GM12864 (cell line): ENCODE results near the gene CASKIN2.

Source experiments
- DNase-seq: peaks from one replicate; pipeline ENCODE4 v3.0.0-alpha.2; 2011; ENCODE audit warnings: low read depth
- H3K4me3 ChIP-seq: 2 replicates; pipeline ENCODE4 v1.5.1; 2011; ENCODE audit warnings: mild to moderate bottlenecking, low read depth, low read length, control low read depth
- TF ChIP-seq, protein P1 (sequence below): IDR thresholded peaks from 2 replicates; pipeline ENCODE4 v1.5.1; 2011; ENCODE audit warnings: low read depth, mild to moderate bottlenecking, moderate library complexity, low read length, control low read depth, inconsistent platforms; ENCODE audit errors: missing control alignments

CASKIN2 gene

GRCh38 chr17:75546181-75546580 lies 30.8 kb upstream of the CASKIN2 start:
- no peak overlapping the region for H3K4me3 ChIP-seq
- TF ChIP-seq, protein P1, sequence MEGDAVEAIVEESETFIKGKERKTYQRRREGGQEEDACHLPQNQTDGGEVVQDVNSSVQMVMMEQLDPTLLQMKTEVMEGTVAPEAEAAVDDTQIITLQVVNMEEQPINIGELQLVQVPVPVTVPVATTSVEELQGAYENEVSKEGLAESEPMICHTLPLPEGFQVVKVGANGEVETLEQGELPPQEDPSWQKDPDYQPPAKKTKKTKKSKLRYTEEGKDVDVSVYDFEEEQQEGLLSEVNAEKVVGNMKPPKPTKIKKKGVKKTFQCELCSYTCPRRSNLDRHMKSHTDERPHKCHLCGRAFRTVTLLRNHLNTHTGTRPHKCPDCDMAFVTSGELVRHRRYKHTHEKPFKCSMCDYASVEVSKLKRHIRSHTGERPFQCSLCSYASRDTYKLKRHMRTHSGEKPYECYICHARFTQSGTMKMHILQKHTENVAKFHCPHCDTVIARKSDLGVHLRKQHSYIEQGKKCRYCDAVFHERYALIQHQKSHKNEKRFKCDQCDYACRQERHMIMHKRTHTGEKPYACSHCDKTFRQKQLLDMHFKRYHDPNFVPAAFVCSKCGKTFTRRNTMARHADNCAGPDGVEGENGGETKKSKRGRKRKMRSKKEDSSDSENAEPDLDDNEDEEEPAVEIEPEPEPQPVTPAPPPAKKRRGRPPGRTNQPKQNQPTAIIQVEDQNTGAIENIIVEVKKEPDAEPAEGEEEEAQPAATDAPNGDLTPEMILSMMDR: no peak
- no peak for DNase-seq

DNA sequence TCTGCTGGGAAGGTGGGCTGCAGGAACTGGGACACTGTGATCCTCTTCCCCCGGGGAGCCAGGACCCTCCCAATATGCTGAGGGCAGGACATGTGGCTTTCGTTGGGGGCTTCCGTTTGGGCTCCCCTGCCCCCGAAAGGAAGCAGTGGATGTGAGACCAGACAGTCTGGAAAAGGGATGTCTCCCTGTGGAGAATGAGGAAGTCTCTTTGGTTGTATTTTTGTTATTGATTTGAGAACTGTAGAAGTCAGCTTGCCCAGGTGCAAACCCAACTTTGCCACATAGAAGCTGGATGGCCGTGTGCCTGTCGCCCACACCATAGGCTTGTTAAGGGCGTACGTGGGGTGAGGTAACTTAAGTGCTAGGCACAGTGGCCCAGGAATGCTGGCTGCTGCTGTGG lies 28.9 kb upstream of the CASKIN2 start:
- no peak for DNase-seq
- no peak overlapping the region for H3K4me3 ChIP-seq
- TF ChIP-seq, protein P1: no peak

DNA sequence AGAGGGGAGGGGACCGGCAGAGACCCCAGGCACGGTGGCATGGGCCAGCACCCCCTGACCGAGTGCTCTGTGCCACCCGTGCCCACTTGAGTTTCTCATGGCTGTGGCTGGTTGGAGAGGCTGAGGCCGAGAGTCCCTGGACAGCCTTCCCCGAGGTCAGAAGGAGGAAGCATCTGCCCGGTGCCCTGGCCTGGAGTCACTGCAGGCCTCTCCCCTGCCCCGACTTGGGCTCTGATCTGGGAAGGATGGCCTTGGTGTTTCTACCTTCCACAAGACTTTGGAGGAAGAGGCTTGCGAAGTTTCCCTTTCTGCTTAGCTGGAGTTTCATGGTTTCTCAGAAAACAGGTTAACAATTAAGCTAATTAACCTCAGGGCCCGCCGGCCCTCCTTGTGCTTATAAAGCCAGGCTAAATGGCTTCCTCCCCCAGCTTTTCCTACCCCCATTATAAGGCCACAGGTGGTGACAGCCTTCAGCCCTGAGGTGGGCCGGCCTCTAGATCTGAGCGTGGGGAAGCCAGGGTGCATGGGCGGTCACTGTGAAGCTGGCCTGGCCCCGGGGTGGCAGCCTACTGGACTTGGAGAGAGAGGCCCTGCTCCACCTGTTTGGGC lies 27.5 kb upstream of the CASKIN2 start:
- DNase-seq: no peak
- no peak overlapping the region for H3K4me3 ChIP-seq
- TF ChIP-seq, protein P1: no peak

DNA sequence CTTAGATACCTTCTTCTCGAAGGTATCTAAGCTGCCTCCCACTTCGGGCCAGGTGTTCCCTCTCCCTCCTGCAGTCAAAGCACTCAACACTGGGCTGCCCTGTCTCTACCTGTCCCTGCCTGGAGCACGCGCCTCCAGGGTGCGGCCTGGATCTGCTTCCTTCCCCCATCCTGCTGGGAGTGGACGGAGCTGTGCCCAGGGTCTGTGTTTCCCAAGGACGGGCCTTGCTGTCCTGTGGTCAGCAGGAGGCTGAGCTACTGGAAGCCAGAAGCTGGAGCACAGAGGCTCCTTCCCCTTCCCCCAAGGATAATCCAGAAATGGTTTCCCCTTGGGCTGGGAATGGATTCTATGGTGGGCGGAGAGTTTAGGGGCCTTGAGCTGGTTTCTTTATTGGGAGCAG lies 26.9 kb upstream of the CASKIN2 start:
- TF ChIP-seq, protein P1: no peak
- H3K4me3 ChIP-seq: no peak overlapping the region
- DNase-seq: no peak

- DNase-seq: no peak
- no peak overlapping the region for H3K4me3 ChIP-seq
- TF ChIP-seq, protein P1: no peak
Observed at GRCh38 chr17:75540923-75541503, 25.7 kb upstream of the CASKIN2 start.

DNA sequence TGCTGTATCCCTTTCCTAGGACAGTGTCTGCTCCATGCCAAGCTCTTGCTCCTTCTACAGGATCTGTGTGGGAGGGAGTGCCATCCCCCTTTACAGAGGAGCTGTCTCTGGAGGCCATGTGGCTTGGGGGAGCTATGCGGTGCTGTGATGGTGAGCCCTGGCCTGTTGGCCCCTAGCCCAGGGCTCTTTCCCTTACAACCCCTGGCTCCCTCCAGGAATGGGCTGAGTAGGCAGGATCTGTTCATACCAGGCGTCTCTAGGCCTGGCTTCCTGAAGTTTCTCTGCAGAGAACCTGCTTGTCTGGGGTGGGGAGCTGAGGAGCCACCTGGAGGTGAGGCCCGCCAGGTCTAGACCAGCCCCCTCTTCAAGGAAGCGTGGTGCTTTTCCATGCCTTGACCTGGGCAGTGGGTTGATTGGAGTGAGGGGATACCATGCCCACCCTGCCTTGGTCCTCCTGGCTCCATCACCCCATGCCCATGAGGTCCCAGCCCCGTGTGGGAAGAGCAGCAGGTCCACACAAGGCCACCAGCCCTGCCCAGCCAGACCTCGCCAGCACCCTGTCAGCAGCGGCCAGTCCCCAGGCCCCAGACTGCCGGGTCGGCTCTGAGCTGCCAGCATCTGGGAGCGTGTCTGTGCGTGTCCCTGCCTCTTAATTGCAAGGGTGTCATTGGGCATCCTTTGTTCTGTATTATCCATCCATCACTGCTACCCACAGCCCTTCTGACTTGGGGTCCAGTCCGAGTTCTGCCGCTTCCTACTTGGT lies 24.8 kb upstream of the CASKIN2 start:
- no peak for DNase-seq
- no peak overlapping the region for H3K4me3 ChIP-seq
- TF ChIP-seq, protein P1: no peak

GRCh38 chr17:75536366-75536765 lies 21.0 kb upstream of the CASKIN2 start:
- DNase-seq: no peak
- no peak overlapping the region for H3K4me3 ChIP-seq

More at GRCh38 chr17:75536366-75536765, 21.0 kb upstream of the CASKIN2 start:
- TF ChIP-seq, protein P1: no peak
